Subcutaneous abdominal adipose tissue (tissue), 5 donors: ENCODE results near the gene ARHGAP44.
"Not testable (repeated sequence)": the region's sequence is repeated elsewhere in the genome, so short reads cannot be mapped to it uniquely, and the experiment has no call there.

ENCODE experiments used
- H3K27ac ChIP-seq: one replicate; pipeline ENCODE4 v1.7.0; 2013; ENCODE audit warnings: low read depth, mild to moderate bottlenecking, inconsistent platforms, low read length, moderate library complexity
- H3K27me3 ChIP-seq, 5 donors: one replicate each; pipeline ENCODE4 v1.7.0; 2013; ENCODE audit warnings: low read length in 5 of 5, inconsistent platforms in 1 of 5; ENCODE audit not compliant: control insufficient read depth in 5 of 5, insufficient read depth in 4 of 5
- H3K36me3 ChIP-seq, 5 donors: one replicate each; pipeline ENCODE4 v1.7.0; 2013; ENCODE audit warnings: low read length in 5 of 5; ENCODE audit not compliant: control insufficient read depth in 5 of 5, insufficient read depth in 5 of 5
- H3K4me1 ChIP-seq, 5 donors: one replicate each; pipeline ENCODE4 v1.7.0; 2013; ENCODE audit warnings: low read length in 5 of 5, mild to moderate bottlenecking in 3 of 5, moderate library complexity in 1 of 5; ENCODE audit not compliant: control insufficient read depth in 5 of 5, insufficient read depth in 5 of 5
- H3K4me3 ChIP-seq, 5 donors: one replicate each; pipeline ENCODE4 v1.7.0; 2013; ENCODE audit warnings: low read length in 5 of 5, low read depth in 1 of 5
- H3K9ac ChIP-seq, 5 donors: one replicate each; pipeline ENCODE4 v1.7.0; 2013; ENCODE audit warnings: low read length in 5 of 5, mild to moderate bottlenecking in 4 of 5, moderate library complexity in 3 of 5
- H3K9me3 ChIP-seq, 5 donors: one replicate each; pipeline ENCODE4 v1.7.0; 2013; ENCODE audit warnings: low read length in 5 of 5; ENCODE audit not compliant: control insufficient read depth in 5 of 5
- donor health status: healthy.
- donor health status: healthy.
- donor health status: healthy.
- donor health status: healthy.
- donor health status: healthy.

Gene ARHGAP44

GRCh38 chr17:12965988-12966387 lies 176.7 kb downstream of the ARHGAP44 start:
- Histone ChIP-seq H3K4me1 (no peaks in the 10 kb centered on the region), H3K9ac (no peak overlapping the region), H3K27me3 (no peaks in the 10 kb centered on the region), H3K4me3 (no peak overlapping the region), H3K27ac (no peak overlapping the region), H3K9me3 (no peaks in the 10 kb centered on the region), H3K36me3 (no peaks in the 10 kb centered on the region)

GRCh38 chr17:12966413-12966812 lies 177.1 kb downstream of the ARHGAP44 start:
- no peak overlapping the region for H3K9ac ChIP-seq
- no peak overlapping the region for H3K27ac ChIP-seq
- no peak overlapping the region for H3K4me3 ChIP-seq
- no peaks in the 10 kb centered on the region for H3K9me3 ChIP-seq
- H3K27me3 ChIP-seq, result no peaks in the 10 kb centered on the region
- no peaks in the 10 kb centered on the region for H3K36me3 ChIP-seq
- no peaks in the 10 kb centered on the region for H3K4me1 ChIP-seq

GRCh38 chr17:12967962-12968361 lies 178.7 kb downstream of the ARHGAP44 start:
- Histone ChIP-seq H3K27me3 (no peaks in the 10 kb centered on the region), H3K9ac (no peak overlapping the region), H3K9me3 (no peaks in the 10 kb centered on the region), H3K36me3 (no peaks in the 10 kb centered on the region), H3K27ac (no peak overlapping the region), H3K4me1 (no peaks in the 10 kb centered on the region), H3K4me3 (no peak overlapping the region)

DNA sequence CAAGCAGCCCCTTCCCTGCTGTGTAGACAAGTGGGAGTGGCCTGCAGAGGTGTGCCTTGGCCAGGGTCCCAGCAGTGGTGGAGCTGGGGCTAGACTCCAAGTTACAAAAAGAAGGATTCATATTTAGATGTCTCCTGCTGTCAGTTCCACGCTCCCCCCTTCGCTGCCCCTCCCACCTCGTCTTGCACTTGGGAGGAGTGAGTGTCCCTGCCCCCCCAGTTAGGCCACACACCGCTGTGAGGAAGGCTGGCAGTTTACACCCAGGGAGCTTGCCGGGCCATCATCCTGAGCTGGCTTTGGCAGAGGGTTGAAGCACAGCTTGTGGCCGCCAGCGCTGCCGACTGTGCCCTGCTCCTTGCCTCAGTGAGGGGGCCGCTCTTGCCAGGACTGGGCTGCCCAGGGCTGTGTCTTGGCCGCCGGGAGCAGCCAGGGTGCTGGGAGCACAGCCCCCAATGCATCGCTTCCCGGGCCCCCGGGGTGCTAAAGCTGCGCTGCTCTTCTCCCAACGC lies 184.3 kb downstream of the ARHGAP44 start:
- H3K27ac ChIP-seq, result no peak overlapping the region
- peak overlapping the region in 4 of 5 donors; percentile 36 to 48 (median 42) for H3K4me3 ChIP-seq
- H3K4me1 ChIP-seq, result peaks cover 0 to 14% (median 12%) of the 10 kb centered on the region in 5 donors
- H3K9ac ChIP-seq, result no peak overlapping the region
- H3K27me3 ChIP-seq, result peaks cover 0 to 10% (median 4%) of the 10 kb centered on the region in 5 donors
- no peaks in the 10 kb centered on the region for H3K9me3 ChIP-seq
- H3K36me3 ChIP-seq, result no peaks in the 10 kb centered on the region

GRCh38 chr17:12974005-12974531 lies 184.8 kb downstream of the ARHGAP44 start:
- Histone ChIP-seq H3K27ac (no peak overlapping the region), H3K9ac (no peak overlapping the region)

GRCh38 chr17:12977008-12977751 lies 187.9 kb downstream of the ARHGAP44 start:
- H3K27me3 ChIP-seq, result peaks cover 0 to 10% (median 4%) of the 10 kb centered on the region in 5 donors
- H3K36me3 ChIP-seq, result no peaks in the 10 kb centered on the region
- H3K27ac ChIP-seq, result no peak overlapping the region
- H3K9ac ChIP-seq, result no peak overlapping the region
- no peak overlapping the region for H3K4me3 ChIP-seq
- H3K4me1 ChIP-seq, result peaks cover 0 to 14% (median 12%) of the 10 kb centered on the region in 5 donors
- H3K9me3 ChIP-seq, result no peaks in the 10 kb centered on the region

More at GRCh38 chr17:12974005-12974531, 184.8 kb downstream of the ARHGAP44 start:
- Histone ChIP-seq H3K4me3 (peak overlapping the region in 4 of 5 donors; percentile 36 to 48 (median 42)), H3K9me3 (no peaks in the 10 kb centered on the region), H3K27me3 (peaks cover 0 to 10% (median 4%) of the 10 kb centered on the region in 5 donors), H3K4me1 (peaks cover 0 to 14% (median 12%) of the 10 kb centered on the region in 5 donors), H3K36me3 (no peaks in the 10 kb centered on the region)

- not testable (repeated sequence) for H3K27ac ChIP-seq, H3K9me3 ChIP-seq, H3K4me1 ChIP-seq, H3K4me3 ChIP-seq, H3K27me3 ChIP-seq, H3K36me3 ChIP-seq, H3K9ac ChIP-seq
Measured at GRCh38 chr17:12978787-12979186, 189.5 kb downstream of the ARHGAP44 start.

DNA sequence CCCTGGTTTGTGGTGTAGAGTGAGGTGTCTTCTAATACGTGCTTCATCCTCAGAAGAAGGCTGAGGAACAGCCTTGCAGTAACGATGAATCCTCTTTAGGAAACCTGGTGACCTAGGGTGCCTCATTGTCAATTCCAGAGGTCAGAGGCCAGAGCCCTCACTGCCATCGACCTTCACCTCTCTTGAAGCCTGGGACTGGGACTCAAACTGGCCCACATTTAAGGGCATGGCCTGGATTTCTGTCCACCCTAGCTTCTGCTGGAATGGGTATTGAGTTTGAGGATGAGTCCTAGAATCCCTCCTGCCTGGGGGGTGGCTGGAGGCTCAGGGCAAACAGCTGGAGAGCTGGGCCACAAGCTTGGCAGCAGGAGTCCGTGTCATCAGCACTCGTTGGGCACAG lies 189.9 kb downstream of the ARHGAP44 start:
- H3K4me3 ChIP-seq, result no peak overlapping the region
- H3K36me3 ChIP-seq, result no peaks in the 10 kb centered on the region
- H3K27ac ChIP-seq, result no peak overlapping the region
- peaks cover 1 to 3% (median 3%) of the 10 kb centered on the region in 5 donors for H3K4me1 ChIP-seq
- no peaks in the 10 kb centered on the region for H3K9me3 ChIP-seq
- no peak overlapping the region for H3K9ac ChIP-seq
- H3K27me3 ChIP-seq, result peaks cover 0 to 4% (median 3%) of the 10 kb centered on the region in 5 donors

DNA sequence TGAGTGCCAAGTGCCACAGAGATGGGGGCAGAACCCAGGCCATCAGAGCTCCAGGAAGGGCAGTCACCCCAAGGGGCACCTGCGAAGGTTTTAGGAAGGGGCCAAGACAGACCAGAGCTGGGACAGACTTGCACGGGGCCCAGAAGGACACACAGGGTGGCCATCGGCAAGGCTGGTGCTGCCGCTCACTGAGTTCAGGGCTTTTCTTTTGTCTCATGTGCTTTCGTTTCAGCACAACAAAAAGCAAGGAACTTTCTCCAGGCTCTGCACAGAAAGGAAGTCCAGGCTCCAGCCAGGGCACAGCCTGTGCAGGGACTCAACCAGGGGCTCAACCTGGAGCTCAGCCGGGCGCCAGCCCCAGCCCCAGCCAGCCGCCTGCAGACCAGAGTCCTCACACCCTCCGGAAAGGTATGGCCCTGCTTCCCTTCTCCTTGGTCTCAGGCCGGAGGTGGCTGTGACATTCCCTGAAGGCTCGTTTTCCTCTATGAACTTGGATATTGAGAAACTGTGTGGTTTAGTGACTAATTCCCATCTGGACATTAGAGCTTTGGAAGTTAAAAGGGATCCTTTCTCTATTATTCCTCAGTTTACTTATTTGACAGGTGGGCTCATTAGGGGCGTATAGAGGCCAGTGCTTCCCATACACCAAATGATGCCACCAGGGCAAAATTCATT lies 190.7 kb downstream of the ARHGAP44 start:
- Histone ChIP-seq H3K27ac (no peak overlapping the region), H3K27me3 (peaks cover 0 to 8% (median 0%) of the 10 kb centered on the region in 5 donors), H3K9me3 (no peaks in the 10 kb centered on the region), H3K4me1 (peaks cover 1 to 6% (median 6%) of the 10 kb centered on the region in 5 donors), H3K36me3 (no peaks in the 10 kb centered on the region), H3K4me3 (no peak overlapping the region), H3K9ac (no peak overlapping the region)

DNA sequence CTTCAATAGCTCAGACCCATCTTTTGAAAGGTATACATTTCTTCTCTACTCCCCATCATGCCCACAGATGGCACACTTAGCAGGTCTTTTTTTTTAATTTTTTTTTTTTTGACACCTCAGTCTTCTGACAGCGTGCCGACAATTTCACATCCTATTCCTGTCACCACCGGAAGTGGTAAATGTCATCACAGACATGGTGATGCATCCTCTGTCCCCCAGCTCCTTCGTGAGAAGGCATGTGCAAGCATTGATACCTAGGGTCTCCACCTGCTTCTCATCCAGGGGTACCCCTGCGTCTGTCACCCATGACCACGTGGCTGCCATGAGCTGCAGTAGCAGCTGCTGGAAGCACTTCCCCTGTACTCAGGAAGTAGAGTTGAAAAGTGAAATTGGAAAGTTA lies 192.9 kb downstream of the ARHGAP44 start:
- peaks cover 1 to 16% (median 11%) of the 10 kb centered on the region in 5 donors for H3K4me1 ChIP-seq
- no peak overlapping the region for H3K9ac ChIP-seq
- H3K9me3 ChIP-seq, result no peaks in the 10 kb centered on the region
- H3K36me3 ChIP-seq, result no peaks in the 10 kb centered on the region
- H3K4me3 ChIP-seq, result no peak overlapping the region
- no peak overlapping the region for H3K27ac ChIP-seq
- peaks cover 0 to 10% (median 3%) of the 10 kb centered on the region in 5 donors for H3K27me3 ChIP-seq
